NT2/D1 (cell line): ENCODE data around the gene ZNF581.

ENCODE experiments used
- DNase-seq: peaks from one replicate; pipeline ENCODE4 v3.0.0-alpha.2; 2011; ENCODE audit warnings: low read depth, low spot score
- H3K27me3 ChIP-seq: 2 replicates; pipeline ENCODE4 v1.6.0; 2011; ENCODE audit warnings: mild to moderate bottlenecking; ENCODE audit not compliant: insufficient read length, insufficient read depth
- H3K36me3 ChIP-seq: 2 replicates; pipeline ENCODE4 v1.6.1; 2011; ENCODE audit warnings: mild to moderate bottlenecking, low read length, mixed read lengths; ENCODE audit not compliant: insufficient read depth, insufficient read length
- H3K4me1 ChIP-seq: 2 replicates; pipeline ENCODE4 v1.5.1; 2011; ENCODE audit not compliant: insufficient read depth, insufficient read length
- H3K4me3 ChIP-seq: 2 replicates; pipeline ENCODE4 v1.5.1; 2011; ENCODE audit warnings: low read depth; ENCODE audit not compliant: insufficient read length
- H3K9ac ChIP-seq: 2 replicates; pipeline ENCODE4 v1.6.0; 2011; ENCODE audit warnings: low read depth; ENCODE audit not compliant: insufficient read length
- H3K9me3 ChIP-seq: 2 replicates; pipeline ENCODE4 v1.5.1; 2011; ENCODE audit warnings: mild to moderate bottlenecking, low read length; ENCODE audit not compliant: insufficient read depth
- SUZ12 ChIP-seq: IDR thresholded peaks from 2 replicates; pipeline ENCODE4 v1.6.1; 2011; ENCODE audit not compliant: insufficient read length, insufficient read depth; ENCODE audit errors: extremely low read depth
- YY1 ChIP-seq: IDR thresholded peaks from 2 replicates; pipeline ENCODE4 v1.6.1; 2011; ENCODE audit not compliant: insufficient read length, insufficient read depth
- ZNF274 ChIP-seq: IDR thresholded peaks from 2 replicates; pipeline ENCODE4 v1.6.1; 2011; ENCODE audit warnings: mild to moderate bottlenecking, low read depth, low read length

ZNF581 gene

DNA sequence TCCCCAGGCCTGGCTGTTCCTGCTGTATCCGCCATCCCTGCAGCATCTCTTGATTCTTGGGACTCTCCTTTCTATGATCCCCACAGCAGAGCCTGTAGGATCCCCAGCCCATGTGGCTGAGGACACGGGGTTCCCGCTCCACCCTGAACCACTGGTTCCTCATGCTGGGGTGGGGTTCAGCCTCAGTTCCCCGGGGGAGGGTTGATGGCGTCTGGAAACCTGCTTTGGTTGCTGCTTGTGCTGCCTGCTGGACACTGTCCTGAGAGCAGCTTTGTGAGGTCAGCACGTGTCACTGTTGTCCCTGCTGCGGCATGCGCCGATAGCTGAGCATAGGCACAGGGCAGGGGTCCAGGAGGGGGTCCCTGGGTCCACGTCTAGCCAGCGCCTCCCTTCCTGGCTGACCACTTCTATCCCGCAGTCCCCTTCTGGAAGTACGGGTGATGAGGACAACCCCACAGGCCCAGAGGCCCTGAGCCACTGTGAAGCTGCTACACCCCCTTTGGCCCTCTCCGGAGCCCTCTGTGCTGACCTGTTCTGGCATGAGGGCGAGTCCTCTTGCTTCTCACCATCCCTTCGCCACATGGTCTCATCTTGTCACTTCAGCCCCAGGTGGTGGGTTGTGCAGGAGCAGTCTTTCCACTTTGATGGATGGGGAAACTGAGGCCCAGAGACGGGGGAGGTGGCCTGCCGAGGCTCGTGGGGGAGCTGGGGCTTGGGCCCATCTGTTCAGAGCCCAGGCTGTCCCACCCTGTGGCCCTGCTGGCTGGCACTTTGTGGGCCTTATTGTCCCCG is 37.1 kb downstream of the ZNF581 start:
- Histone ChIP-seq H3K9ac (no peak overlapping the region), H3K27me3 (no peaks in the 10 kb centered on the region), H3K9me3 (no peaks in the 10 kb centered on the region), H3K36me3 (peaks cover 83% of the 10 kb centered on the region), H3K4me3 (no peak overlapping the region), H3K4me1 (peaks cover 8% of the 10 kb centered on the region)
- no peak for TF ChIP-seq ZNF274
- TF ChIP-seq SUZ12: no peak
- no peak for TF ChIP-seq YY1
- DNase-seq: no peak

- no peaks in the 10 kb centered on the region for H3K27me3 ChIP-seq
- no peak overlapping the region for H3K9ac ChIP-seq
- H3K36me3 ChIP-seq: peaks cover 91% of the 10 kb centered on the region
- H3K9me3 ChIP-seq: no peaks in the 10 kb centered on the region
- H3K4me3 ChIP-seq: no peak overlapping the region
- TF ChIP-seq ZNF274 (no peak), SUZ12 (no peak), YY1 (no peak)
- DNase-seq: no peak
- H3K4me1 ChIP-seq: peaks cover 8% of the 10 kb centered on the region
Measured at GRCh38 chr19:55681131-55682092, 38.0 kb downstream of the ZNF581 start.

GRCh38 chr19:55683449-55684261 is 40.2 kb downstream of the ZNF581 start:
- no peak overlapping the region for H3K4me3 ChIP-seq
- H3K4me1 ChIP-seq: peaks cover 10% of the 10 kb centered on the region
- H3K27me3 ChIP-seq: no peaks in the 10 kb centered on the region
- TF ChIP-seq YY1 (no peak), ZNF274 (no peak), SUZ12 (no peak)
- peaks cover 82% of the 10 kb centered on the region for H3K36me3 ChIP-seq
- no peaks in the 10 kb centered on the region for H3K9me3 ChIP-seq
- DNase-seq: no peak
- H3K9ac ChIP-seq: no peak overlapping the region

- Histone ChIP-seq H3K4me1 (peaks cover 10% of the 10 kb centered on the region), H3K27me3 (no peaks in the 10 kb centered on the region), H3K36me3 (peaks cover 81% of the 10 kb centered on the region), H3K4me3 (no peak overlapping the region), H3K9me3 (no peaks in the 10 kb centered on the region), H3K9ac (no peak overlapping the region)
- TF ChIP-seq SUZ12 (no peak), ZNF274 (no peak), YY1 (no peak)
- DNase-seq: no peak
Measured at GRCh38 chr19:55684946-55685681, 41.7 kb downstream of the ZNF581 start.

DNA sequence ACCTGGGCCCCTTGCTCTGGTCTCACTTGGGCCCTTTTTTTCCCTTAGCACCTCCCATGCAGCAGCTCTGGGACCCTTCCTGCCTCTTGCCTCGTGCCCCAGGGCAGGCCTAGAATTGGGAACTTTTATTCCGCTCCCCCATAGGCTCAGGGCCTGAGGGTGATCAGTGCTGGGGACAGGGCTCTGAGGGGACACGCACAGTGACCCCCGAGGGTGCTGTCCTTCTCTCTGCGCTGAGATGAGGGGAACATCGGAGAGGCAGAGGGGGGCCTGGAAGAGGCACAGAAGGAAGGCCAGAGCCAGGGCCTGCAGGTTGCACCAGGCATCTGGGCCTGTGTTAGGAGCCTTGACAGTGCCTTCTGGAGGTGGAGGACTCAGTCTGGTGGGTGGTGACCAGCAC is 42.3 kb downstream of the ZNF581 start:
- Histone ChIP-seq H3K4me1 (peaks cover 5% of the 10 kb centered on the region), H3K27me3 (no peaks in the 10 kb centered on the region)

DNA sequence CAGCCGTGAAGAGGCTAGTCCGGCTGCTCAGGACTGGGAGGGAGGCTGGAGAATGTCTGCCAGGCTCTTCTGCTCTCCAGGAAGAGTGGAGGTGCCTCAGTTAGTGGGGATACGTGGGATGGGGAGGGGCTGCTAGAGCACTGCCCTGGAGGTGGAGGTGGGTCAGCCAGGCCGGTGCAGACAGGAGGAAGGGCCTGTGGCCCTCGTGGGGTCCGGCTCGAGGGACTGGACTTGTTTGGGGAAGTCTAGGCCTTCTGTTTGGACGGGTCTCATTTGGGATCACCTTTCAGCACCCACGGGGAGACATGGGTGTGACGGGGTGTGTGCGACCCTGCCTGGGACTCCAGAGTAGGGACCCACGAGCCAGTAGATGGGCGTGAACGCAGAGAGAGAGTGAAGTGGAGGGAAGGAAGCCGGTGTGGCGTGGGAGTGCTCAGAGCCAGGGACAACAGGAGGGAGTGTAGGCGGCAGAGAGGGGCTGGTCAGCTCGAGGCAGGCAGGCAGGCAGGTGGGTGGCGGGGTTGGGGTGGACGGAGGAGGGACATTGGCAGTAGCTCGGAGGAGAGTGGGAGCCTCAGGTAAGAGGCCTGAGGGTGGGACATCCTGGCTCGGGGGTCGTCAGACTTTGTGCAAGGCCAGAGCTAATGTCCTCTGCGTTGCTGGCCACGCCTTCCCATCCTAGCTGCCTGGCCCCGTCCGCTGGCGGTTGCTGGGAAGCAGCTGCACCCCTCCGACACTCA is 43.0 kb downstream of the ZNF581 start:
- no peaks in the 10 kb centered on the region for H3K27me3 ChIP-seq
- peaks cover 3% of the 10 kb centered on the region for H3K4me1 ChIP-seq
- peaks cover 83% of the 10 kb centered on the region for H3K36me3 ChIP-seq
- no peaks in the 10 kb centered on the region for H3K9me3 ChIP-seq
- H3K4me3 ChIP-seq: no peak overlapping the region
- DNase-seq: no peak
- no peak overlapping the region for H3K9ac ChIP-seq
- TF ChIP-seq SUZ12: no peak
- TF ChIP-seq YY1: no peak
- no peak for TF ChIP-seq ZNF274

More for the DNA sequence above, 42.3 kb downstream of the ZNF581 start:
- Histone ChIP-seq H3K36me3 (peaks cover 81% of the 10 kb centered on the region), H3K9me3 (no peaks in the 10 kb centered on the region), H3K9ac (no peak overlapping the region), H3K4me3 (no peak overlapping the region)
- no peak for DNase-seq
- TF ChIP-seq YY1 (no peak), SUZ12 (no peak), ZNF274 (no peak)
